Left lobe of liver (tissue), 2 donors: ENCODE measurements around the gene PTGES2. TPM values are rescaled to one million over a fixed set of nuclear protein-coding genes. Genes with fewer than 3 reads are reported as not detected.
"Not testable (repeated sequence)": the region's sequence is repeated elsewhere in the genome, so short reads cannot be mapped to it uniquely, and the experiment has no call there.

Source experiments
- ATAC-seq: fragments of 200-7000 bp; cut with Tn5 transposase; one replicate; pipeline ENCODE4 v1.9.1; 2020; ENCODE audit warnings: mild to moderate bottlenecking, moderate library complexity
- DNase-seq: peaks from one replicate; pipeline ENCODE4 v3.0.0-alpha.2; 2020; ENCODE audit warnings: low spot score
- total RNA-seq: library from RNA; stranded (reverse); gene quantifications from one replicate; pipeline ENCODE4 v1.2.1, GENCODE V29; 2021
- donor health status: DM: no; HTN: no; CAD: no; lungs with moderate emphysema.
- donor health status: DM: no; HTN: yes; CAD: no.

PTGES2 gene
- total RNA-seq, 1 donor from 2014 or later, result 35.8 TPM

GRCh38 chr9:128120741-128121465, 6.6 kb downstream of the PTGES2 start:
- ATAC-seq (no peak), DNase-seq (peak; percentile 44)

GRCh38 chr9:128120061-128120740, 7.3 kb downstream of the PTGES2 start:
- DNase-seq, result peak; percentile 43
- no peak for ATAC-seq

GRCh38 chr9:128118971-128119665, 8.4 kb downstream of the PTGES2 start:
- no peak for ATAC-seq
- DNase-seq, result peak; percentile 47

- ATAC-seq, result no peak
- no peak for DNase-seq
Measured at GRCh38 chr9:128118472-128118857, 9.1 kb downstream of the PTGES2 start.

- DNase-seq, result peak; percentile 95
- peak; percentile 77 for ATAC-seq
Measured at GRCh38 chr9:128117613-128118471, 9.7 kb downstream of the PTGES2 start.

- DNase-seq, result peak; percentile 49
- no peak for ATAC-seq
Measured at GRCh38 chr9:128116104-128117083, 11.1 kb downstream of the PTGES2 start.

- DNase-seq (peak; percentile 93), ATAC-seq (peak; percentile 72)
Measured at GRCh38 chr9:128115187-128116103, 12.1 kb downstream of the PTGES2 start.

- ATAC-seq (no peak), DNase-seq (peak; percentile 60)
Measured at GRCh38 chr9:128114326-128115186, 13.0 kb downstream of the PTGES2 start.

GRCh38 chr9:128113526-128114325, 13.8 kb downstream of the PTGES2 start:
- no peak for DNase-seq

GRCh38 chr9:128111726-128112125, 15.8 kb downstream of the PTGES2 start:
- not testable (repeated sequence) for DNase-seq, ATAC-seq

More at GRCh38 chr9:128113526-128114325, 13.8 kb downstream of the PTGES2 start:
- no peak for ATAC-seq

GRCh38 chr9:128109050-128109709, 18.3 kb downstream of the PTGES2 start:
- no peak for DNase-seq
- peak; percentile 3 for ATAC-seq

- no peak for ATAC-seq
- no peak for DNase-seq
Measured at GRCh38 chr9:128108269-128109049, 19.1 kb downstream of the PTGES2 start.

- peak; percentile 76 for DNase-seq
Measured at GRCh38 chr9:128107468-128108268, 19.9 kb downstream of the PTGES2 start.

GRCh38 chr9:128106940-128107467, 20.5 kb downstream of the PTGES2 start:
- ATAC-seq, result no peak
- DNase-seq, result no peak

More at GRCh38 chr9:128107468-128108268, 19.9 kb downstream of the PTGES2 start:
- ATAC-seq, result peak; percentile 3
